Progenitor cell of endocrine pancreas (in vitro differentiated cells): ENCODE data around the gene L3MBTL4. TPM values are rescaled to one million over a fixed set of nuclear protein-coding genes. Genes with fewer than 3 reads are reported as not detected.

ENCODE experiments used
- DNase-seq: peaks from one replicate; pipeline ENCODE4 v3.0.0; 2021; ENCODE audit warnings: low spot score; ENCODE audit not compliant: unreplicated experiment
- H3K27ac Mint-ChIP-seq: 2 replicates; pipeline ENCODE4 v1.8.0; 2021; ENCODE audit warnings: mild to moderate bottlenecking, moderate library complexity, mixed read lengths
- H3K27me3 Mint-ChIP-seq: 2 replicates; pipeline ENCODE4 v1.8.0; 2021; ENCODE audit warnings: mixed read lengths
- H3K36me3 Mint-ChIP-seq: 2 replicates; pipeline ENCODE4 v1.8.0; 2022; ENCODE audit warnings: mixed read lengths; ENCODE audit not compliant: insufficient read depth
- H3K4me1 Mint-ChIP-seq: 2 replicates; pipeline ENCODE4 v1.8.0; 2021; ENCODE audit warnings: low read depth, mixed read lengths
- H3K4me3 Mint-ChIP-seq: 2 replicates; pipeline ENCODE4 v1.8.0; 2021; ENCODE audit warnings: low read depth, mild to moderate bottlenecking, moderate library complexity, mixed read lengths
- H3K9me3 Mint-ChIP-seq: 2 replicates; pipeline ENCODE4 v1.8.0; 2021; ENCODE audit warnings: low read depth, mixed read lengths
- CTCF ChIP-seq: fragments of 200-600 bp; sonication (generic); IDR thresholded peaks from one replicate; pipeline ENCODE4 v1.5.0; 2021; ENCODE audit warnings: antibody characterized with exemption, mild to moderate bottlenecking; ENCODE audit not compliant: unreplicated experiment
- total RNA-seq: library from RNA; stranded (reverse); gene quantifications from 2 replicates; pipeline ENCODE4 v1.2.1, GENCODE V29; 2021

The L3MBTL4 gene
- total RNA-seq, 1 donor from 2014 or later = 8.0 TPM

GRCh38 chr18:6024745-6025248 is 389.9 kb downstream of the L3MBTL4 start:
- Mint-ChIP-seq H3K27ac (no peak overlapping the region), H3K4me3 (no peak overlapping the region), H3K36me3 (peaks cover 2% of the 10 kb centered on the region), H3K9me3 (no peaks in the 10 kb centered on the region), H3K4me1 (peaks cover 3% of the 10 kb centered on the region), H3K27me3 (no peaks in the 10 kb centered on the region)
- no peak for TF ChIP-seq CTCF
- no peak for DNase-seq

DNA sequence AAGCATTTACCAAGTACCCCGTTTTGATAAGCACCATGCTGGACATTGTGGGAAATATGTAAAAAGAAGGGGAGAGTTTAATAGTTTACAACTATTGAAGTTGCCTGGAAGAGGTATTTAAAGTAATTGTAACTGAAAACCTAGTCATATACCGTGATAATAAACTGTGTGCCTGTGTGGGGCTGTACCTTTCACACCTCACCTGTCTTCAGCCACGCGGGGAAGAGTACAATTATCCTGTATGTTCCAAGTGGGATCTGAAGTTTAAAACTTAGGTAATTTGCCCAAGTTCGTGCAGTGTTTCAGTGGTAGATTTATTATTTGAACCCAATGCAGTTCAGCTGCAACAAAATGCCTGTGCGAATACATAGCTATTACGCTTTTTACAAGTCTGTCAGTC is 391.2 kb downstream of the L3MBTL4 start:
- Mint-ChIP-seq H3K27me3 (no peaks in the 10 kb centered on the region), H3K4me3 (no peak overlapping the region), H3K36me3 (peaks cover 2% of the 10 kb centered on the region), H3K9me3 (no peaks in the 10 kb centered on the region), H3K4me1 (peaks cover 3% of the 10 kb centered on the region), H3K27ac (no peak overlapping the region)
- TF ChIP-seq CTCF = no peak
- no peak for DNase-seq

- Mint-ChIP-seq H3K9me3 (no peaks in the 10 kb centered on the region), H3K4me1 (peaks cover 3% of the 10 kb centered on the region), H3K4me3 (no peak overlapping the region), H3K36me3 (no peaks in the 10 kb centered on the region), H3K27ac (no peak overlapping the region), H3K27me3 (no peaks in the 10 kb centered on the region)
- no peak for DNase-seq
- no peak for TF ChIP-seq CTCF
Observed at GRCh38 chr18:6022845-6023244, 391.9 kb downstream of the L3MBTL4 start.

DNA sequence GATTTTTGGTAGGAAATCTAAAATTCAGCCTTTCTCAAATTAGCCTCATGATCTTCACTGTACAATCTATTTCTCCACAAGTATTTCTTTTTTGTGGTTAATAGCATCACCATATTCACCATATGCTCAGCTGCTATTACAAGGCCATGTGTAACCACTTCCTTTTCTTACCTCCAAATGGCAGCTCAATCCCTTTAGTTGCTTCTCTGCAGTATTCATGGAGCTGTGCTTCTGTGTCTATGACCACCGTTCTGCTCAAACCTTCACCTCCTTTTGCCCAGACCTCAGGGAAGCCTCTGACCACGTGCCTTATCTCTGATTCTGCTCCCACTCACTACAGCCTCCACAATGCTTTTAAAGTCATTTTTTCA is 392.7 kb downstream of the L3MBTL4 start:
- no peak for TF ChIP-seq CTCF
- Mint-ChIP-seq H3K9me3 (no peaks in the 10 kb centered on the region), H3K27ac (no peak overlapping the region), H3K36me3 (no peaks in the 10 kb centered on the region), H3K4me1 (peaks cover 3% of the 10 kb centered on the region), H3K27me3 (no peaks in the 10 kb centered on the region), H3K4me3 (no peak overlapping the region)
- no peak for DNase-seq

- Mint-ChIP-seq H3K9me3 (no peaks in the 10 kb centered on the region), H3K4me1 (peaks cover 3% of the 10 kb centered on the region), H3K4me3 (no peak overlapping the region), H3K27me3 (no peaks in the 10 kb centered on the region), H3K27ac (no peak overlapping the region), H3K36me3 (no peaks in the 10 kb centered on the region)
- DNase-seq = no peak
- TF ChIP-seq CTCF = no peak
Observed at GRCh38 chr18:6021306-6022073, 393.2 kb downstream of the L3MBTL4 start.
